ENCODE measurements around the gene FRK. TPM values are rescaled to one million over a fixed set of nuclear protein-coding genes. Genes with fewer than 3 reads are reported as not detected.

FRK gene
- total RNA-seq, 1 donor from 2014 or later: 1.6 TPM

- Histone ChIP-seq H3K27ac (ENCODE audit: low read depth, low read length) (no peak overlapping the region), H3K9me3 (ENCODE audit: control insufficient read depth in 3 of 3, low read length in 3 of 3) (no peaks in the 10 kb centered on the region), H3K27me3 (ENCODE audit: control insufficient read depth in 3 of 3, insufficient read depth in 3 of 3, low read length in 3 of 3) (no peaks in the 10 kb centered on the region), H3K9ac (ENCODE audit: low read depth in 1 of 3, low read length in 3 of 3) (peak overlapping the region in 1 of 3 donors; percentile 4), H3K4me3 (ENCODE audit: low read length in 3 of 3) (no peak overlapping the region), H3K4me1 (ENCODE audit: control insufficient read depth in 3 of 3, insufficient read depth in 3 of 3, low read length in 3 of 3) (peaks cover 0 to 30% (median 4%) of the 10 kb centered on the region in 3 donors), H3K36me3 (ENCODE audit: control insufficient read depth in 3 of 3, insufficient read depth in 3 of 3, low read length in 3 of 3) (no peaks in the 10 kb centered on the region)
These were observed 48.2 kb downstream of the FRK start for GRCh38 chr6:116012471-116012949.

- no peak overlapping the region for H3K27ac ChIP-seq (ENCODE audit: low read depth, low read length)
- H3K9me3 ChIP-seq (ENCODE audit: control insufficient read depth in 3 of 3, low read length in 3 of 3): no peaks in the 10 kb centered on the region
- H3K4me1 ChIP-seq (ENCODE audit: control insufficient read depth in 3 of 3, insufficient read depth in 3 of 3, low read length in 3 of 3): peaks cover 0 to 24% (median 4%) of the 10 kb centered on the region in 3 donors
- H3K4me3 ChIP-seq (ENCODE audit: low read length in 3 of 3): no peak overlapping the region
- H3K9ac ChIP-seq (ENCODE audit: low read depth in 1 of 3, low read length in 3 of 3): no peak overlapping the region
- no peaks in the 10 kb centered on the region for H3K36me3 ChIP-seq (ENCODE audit: control insufficient read depth in 3 of 3, insufficient read depth in 3 of 3, low read length in 3 of 3)
- H3K27me3 ChIP-seq (ENCODE audit: control insufficient read depth in 3 of 3, insufficient read depth in 3 of 3, low read length in 3 of 3): no peaks in the 10 kb centered on the region
These were observed 49.2 kb downstream of the FRK start for GRCh38 chr6:116011520-116011919.

- no peak overlapping the region for H3K9ac ChIP-seq (ENCODE audit: low read depth in 1 of 3, low read length in 3 of 3)
- H3K9me3 ChIP-seq (ENCODE audit: control insufficient read depth in 3 of 3, low read length in 3 of 3): no peaks in the 10 kb centered on the region
- H3K27me3 ChIP-seq (ENCODE audit: control insufficient read depth in 3 of 3, insufficient read depth in 3 of 3, low read length in 3 of 3): no peaks in the 10 kb centered on the region
- H3K27ac ChIP-seq (ENCODE audit: low read depth, low read length): no peak overlapping the region
- H3K36me3 ChIP-seq (ENCODE audit: control insufficient read depth in 3 of 3, insufficient read depth in 3 of 3, low read length in 3 of 3): no peaks in the 10 kb centered on the region
- H3K4me3 ChIP-seq (ENCODE audit: low read length in 3 of 3): no peak overlapping the region
- H3K4me1 ChIP-seq (ENCODE audit: control insufficient read depth in 3 of 3, insufficient read depth in 3 of 3, low read length in 3 of 3): peaks cover 0 to 21% (median 4%) of the 10 kb centered on the region in 3 donors
These were observed 49.8 kb downstream of the FRK start for GRCh38 chr6:116010790-116011401.

- H3K4me1 ChIP-seq (ENCODE audit: control insufficient read depth in 3 of 3, insufficient read depth in 3 of 3, low read length in 3 of 3): peaks cover 0 to 17% (median 4%) of the 10 kb centered on the region in 3 donors
- no peaks in the 10 kb centered on the region for H3K9me3 ChIP-seq (ENCODE audit: control insufficient read depth in 3 of 3, low read length in 3 of 3)
- H3K36me3 ChIP-seq (ENCODE audit: control insufficient read depth in 3 of 3, insufficient read depth in 3 of 3, low read length in 3 of 3): no peaks in the 10 kb centered on the region
- H3K27me3 ChIP-seq (ENCODE audit: control insufficient read depth in 3 of 3, insufficient read depth in 3 of 3, low read length in 3 of 3): no peaks in the 10 kb centered on the region
- no peak overlapping the region for H3K27ac ChIP-seq (ENCODE audit: low read depth, low read length)
- H3K4me3 ChIP-seq (ENCODE audit: low read length in 3 of 3): no peak overlapping the region
- H3K9ac ChIP-seq (ENCODE audit: low read depth in 1 of 3, low read length in 3 of 3): no peak overlapping the region
These were observed 50.3 kb downstream of the FRK start for GRCh38 chr6:116010386-116010785.

GRCh38 chr6:116008470-116009243 lies 52.0 kb downstream of the FRK start:
- peak overlapping the region in 1 of 3 donors; percentile 15 for H3K4me3 ChIP-seq (ENCODE audit: low read length in 3 of 3)
- H3K27ac ChIP-seq (ENCODE audit: low read depth, low read length): peak overlapping the region; percentile 52
- peak overlapping the region in 2 of 3 donors; percentile 1 to 4 for H3K9ac ChIP-seq (ENCODE audit: low read depth in 1 of 3, low read length in 3 of 3)
- no peaks in the 10 kb centered on the region for H3K9me3 ChIP-seq (ENCODE audit: control insufficient read depth in 3 of 3, low read length in 3 of 3)
- H3K4me1 ChIP-seq (ENCODE audit: control insufficient read depth in 3 of 3, insufficient read depth in 3 of 3, low read length in 3 of 3): peaks cover 0 to 18% (median 4%) of the 10 kb centered on the region in 3 donors
- no peaks in the 10 kb centered on the region for H3K36me3 ChIP-seq (ENCODE audit: control insufficient read depth in 3 of 3, insufficient read depth in 3 of 3, low read length in 3 of 3)
- H3K27me3 ChIP-seq (ENCODE audit: control insufficient read depth in 3 of 3, insufficient read depth in 3 of 3, low read length in 3 of 3): no peaks in the 10 kb centered on the region

GRCh38 chr6:116004841-116005815 lies 55.6 kb downstream of the FRK start:
- Histone ChIP-seq H3K4me1 (ENCODE audit: control insufficient read depth in 3 of 3, insufficient read depth in 3 of 3, low read length in 3 of 3) (peaks cover 0 to 4% (median 3%) of the 10 kb centered on the region in 3 donors), H3K27me3 (ENCODE audit: control insufficient read depth in 3 of 3, insufficient read depth in 3 of 3, low read length in 3 of 3) (no peaks in the 10 kb centered on the region), H3K9me3 (ENCODE audit: control insufficient read depth in 3 of 3, low read length in 3 of 3) (no peaks in the 10 kb centered on the region), H3K9ac (ENCODE audit: low read depth in 1 of 3, low read length in 3 of 3) (no peak overlapping the region), H3K36me3 (ENCODE audit: control insufficient read depth in 3 of 3, insufficient read depth in 3 of 3, low read length in 3 of 3) (peaks cover 3 to 11% (median 3%) of the 10 kb centered on the region in 3 donors), H3K4me3 (ENCODE audit: low read length in 3 of 3) (no peak overlapping the region), H3K27ac (ENCODE audit: low read depth, low read length) (no peak overlapping the region)

- Histone ChIP-seq H3K4me1 (ENCODE audit: control insufficient read depth in 3 of 3, insufficient read depth in 3 of 3, low read length in 3 of 3) (peaks cover 0 to 4% (median 3%) of the 10 kb centered on the region in 3 donors), H3K27me3 (ENCODE audit: control insufficient read depth in 3 of 3, insufficient read depth in 3 of 3, low read length in 3 of 3) (no peaks in the 10 kb centered on the region), H3K9ac (ENCODE audit: low read depth in 1 of 3, low read length in 3 of 3) (no peak overlapping the region), H3K9me3 (ENCODE audit: control insufficient read depth in 3 of 3, low read length in 3 of 3) (no peaks in the 10 kb centered on the region), H3K36me3 (ENCODE audit: control insufficient read depth in 3 of 3, insufficient read depth in 3 of 3, low read length in 3 of 3) (peaks cover 3 to 11% (median 3%) of the 10 kb centered on the region in 3 donors), H3K4me3 (ENCODE audit: low read length in 3 of 3) (no peak overlapping the region), H3K27ac (ENCODE audit: low read depth, low read length) (no peak overlapping the region)
These were observed 57.0 kb downstream of the FRK start for GRCh38 chr6:116003668-116004067.

- H3K27me3 ChIP-seq (ENCODE audit: control insufficient read depth in 3 of 3, insufficient read depth in 3 of 3, low read length in 3 of 3): no peaks in the 10 kb centered on the region
- H3K27ac ChIP-seq (ENCODE audit: low read depth, low read length): no peak overlapping the region
- no peaks in the 10 kb centered on the region for H3K9me3 ChIP-seq (ENCODE audit: control insufficient read depth in 3 of 3, low read length in 3 of 3)
- H3K4me3 ChIP-seq (ENCODE audit: low read length in 3 of 3): no peak overlapping the region
- peaks cover 3 to 11% (median 3%) of the 10 kb centered on the region in 3 donors for H3K36me3 ChIP-seq (ENCODE audit: control insufficient read depth in 3 of 3, insufficient read depth in 3 of 3, low read length in 3 of 3)
- H3K9ac ChIP-seq (ENCODE audit: low read depth in 1 of 3, low read length in 3 of 3): no peak overlapping the region
- peaks cover 0 to 3% (median 0%) of the 10 kb centered on the region in 3 donors for H3K4me1 ChIP-seq (ENCODE audit: control insufficient read depth in 3 of 3, insufficient read depth in 3 of 3, low read length in 3 of 3)
These were observed 57.9 kb downstream of the FRK start for GRCh38 chr6:116002756-116003155.

GRCh38 chr6:115999235-115999634 lies 61.5 kb downstream of the FRK start:
- Histone ChIP-seq H3K9me3 (ENCODE audit: control insufficient read depth in 3 of 3, low read length in 3 of 3) (no peaks in the 10 kb centered on the region), H3K9ac (ENCODE audit: low read depth in 1 of 3, low read length in 3 of 3) (no peak overlapping the region), H3K4me3 (ENCODE audit: low read length in 3 of 3) (no peak overlapping the region), H3K36me3 (ENCODE audit: control insufficient read depth in 3 of 3, insufficient read depth in 3 of 3, low read length in 3 of 3) (peaks cover 3 to 11% (median 3%) of the 10 kb centered on the region in 3 donors), H3K27me3 (ENCODE audit: control insufficient read depth in 3 of 3, insufficient read depth in 3 of 3, low read length in 3 of 3) (no peaks in the 10 kb centered on the region), H3K27ac (ENCODE audit: low read depth, low read length) (no peak overlapping the region), H3K4me1 (ENCODE audit: control insufficient read depth in 3 of 3, insufficient read depth in 3 of 3, low read length in 3 of 3) (no peaks in the 10 kb centered on the region)
